HT1080 (cell line): ENCODE measurements around the gene CD86. TPM values are rescaled to one million over a fixed set of nuclear protein-coding genes. Genes with fewer than 3 reads are reported as not detected.
A peak's percentile ranks its signal among the peaks of the same experiment; 100 is the strongest.

Source experiments
- DNase-seq: peaks from one replicate; pipeline ENCODE4 v3.0.0-alpha.2; 2015; ENCODE audit warnings: low read depth
- total RNA-seq: library from RNA; depleted of rRNA; stranded (reverse); fragments of >200 nt; shearing (Covaris generic); gene quantifications from 2 replicates; pipeline ENCODE4 v1.2.3, GENCODE V29; 2014

CD86 gene
- total RNA-seq, 1 experiment from 2014 or later = not detected

DNA sequence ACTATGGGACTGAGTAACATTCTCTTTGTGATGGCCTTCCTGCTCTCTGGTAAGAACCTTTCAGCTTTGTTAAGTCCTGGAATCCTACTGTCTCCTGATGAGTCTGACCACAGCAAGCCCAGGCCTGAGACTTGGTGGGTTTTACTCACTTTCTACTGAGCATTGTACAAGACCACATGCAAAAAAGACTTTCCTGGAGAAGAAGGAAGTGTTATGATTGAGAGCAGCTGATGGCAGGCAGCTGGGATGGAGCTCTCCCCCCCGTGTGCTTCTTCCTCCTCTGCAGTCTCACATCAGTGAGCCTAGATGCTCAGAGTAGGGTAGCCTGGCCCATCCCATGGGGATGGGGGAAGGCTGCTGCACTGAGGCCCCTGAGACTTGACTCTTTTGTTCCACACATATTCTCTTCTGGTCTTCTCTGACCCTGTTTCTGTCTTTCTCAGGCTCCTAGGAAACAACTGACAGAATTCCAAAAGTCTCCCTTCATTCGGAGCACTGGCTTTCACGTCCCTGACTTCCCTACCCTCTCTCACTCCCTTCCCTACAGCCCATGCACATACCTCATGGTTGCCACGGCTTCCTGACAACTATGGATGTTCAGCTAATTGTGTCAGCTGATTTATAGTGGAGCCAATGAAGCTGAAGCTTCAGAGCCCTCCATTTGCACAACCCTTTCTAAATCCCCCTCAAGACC, 36.6 kb downstream of the CD86 start:
- no peak for DNase-seq

DNA sequence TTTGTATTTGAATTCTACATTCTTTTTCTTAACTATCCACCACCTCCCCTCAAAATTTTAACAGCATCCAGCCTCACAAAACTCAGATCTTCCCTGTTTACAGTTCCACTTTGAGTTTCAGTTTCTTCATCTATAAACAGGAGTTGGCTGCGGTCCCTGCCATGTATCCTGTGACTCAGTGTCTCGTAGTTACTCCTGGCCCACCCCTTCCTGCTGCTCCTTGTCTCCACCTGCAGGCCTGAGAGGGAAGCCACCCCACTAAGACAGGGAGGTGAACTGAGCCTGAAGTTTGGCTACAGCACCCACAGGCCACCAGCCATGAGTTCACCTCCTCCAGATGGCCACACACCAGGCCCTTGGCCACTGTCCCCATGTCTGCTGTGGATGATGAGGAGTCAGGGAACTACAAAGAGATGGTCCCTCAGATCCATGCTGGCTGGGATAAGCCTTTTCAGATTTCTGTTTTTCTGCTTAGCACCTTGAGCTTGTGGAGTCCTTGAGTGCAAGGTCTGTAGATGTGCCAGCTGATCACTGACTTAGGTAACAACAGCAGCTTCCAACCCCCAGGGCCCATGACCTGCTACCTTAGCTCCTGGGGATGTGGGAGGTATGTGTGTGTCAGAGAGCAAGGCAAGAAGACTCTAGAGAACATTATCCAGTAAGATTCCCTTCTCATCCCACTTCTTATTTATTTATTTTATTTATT, 37.5 kb downstream of the CD86 start:
- DNase-seq = peak; percentile 74

DNA sequence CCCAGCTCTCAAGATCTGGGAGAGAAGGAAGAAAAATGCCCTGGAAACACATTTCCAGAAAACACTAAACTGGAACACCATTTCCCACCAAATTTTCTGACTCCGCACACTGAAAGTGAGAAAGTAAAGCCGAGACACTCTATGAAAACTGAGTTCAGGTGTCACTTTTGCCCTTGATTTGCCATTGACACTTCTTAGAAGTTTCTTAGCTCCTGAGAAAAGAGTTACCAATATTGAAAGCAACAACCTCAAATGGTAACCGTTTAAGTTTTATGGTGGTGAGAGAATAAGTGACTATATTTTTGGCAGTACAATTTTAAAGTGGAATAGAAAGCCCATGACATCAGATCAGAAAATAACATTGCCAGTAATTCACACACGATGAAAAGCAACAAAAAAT, 39.0 kb downstream of the CD86 start:
- no peak for DNase-seq

DNA sequence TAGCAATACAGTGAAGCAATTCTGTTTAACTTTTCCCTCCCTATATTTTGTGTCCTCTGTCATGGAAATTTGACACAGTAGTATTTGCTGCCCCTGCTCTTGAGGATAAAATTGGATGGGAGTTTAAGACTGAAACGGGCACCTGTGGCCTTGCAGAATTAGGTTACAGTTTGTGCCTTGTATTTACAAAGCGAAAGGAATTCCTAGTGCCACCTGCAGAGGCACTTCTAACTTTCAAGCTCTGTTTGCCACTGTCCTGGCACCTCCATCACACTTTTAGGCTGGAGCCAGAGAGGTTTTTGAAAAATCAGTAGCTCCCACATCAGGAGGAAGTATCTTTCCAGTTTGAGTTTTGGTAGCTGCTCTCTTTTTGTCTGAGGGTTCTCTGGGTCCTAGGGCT, 39.5 kb downstream of the CD86 start:
- DNase-seq = no peak

DNA sequence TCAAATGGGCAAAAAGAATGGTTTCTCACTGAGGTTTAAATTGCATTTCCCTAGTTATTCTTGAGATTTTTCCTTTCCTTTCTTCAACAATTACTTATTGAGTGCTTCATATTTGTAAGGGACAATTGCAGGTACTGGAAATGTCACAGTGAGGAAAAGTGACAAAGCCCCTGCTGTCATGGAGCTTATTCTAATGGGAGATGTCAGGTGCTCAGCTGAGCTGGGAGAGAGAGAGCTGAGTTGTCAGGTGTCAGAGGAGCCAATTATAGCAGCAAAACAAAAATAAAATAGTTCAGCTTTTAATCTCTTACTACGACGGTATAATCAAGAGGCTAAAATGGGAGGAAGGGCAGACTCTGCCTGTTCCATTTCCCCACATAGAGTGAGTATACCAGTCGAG, 42.0 kb downstream of the CD86 start:
- DNase-seq = no peak

DNA sequence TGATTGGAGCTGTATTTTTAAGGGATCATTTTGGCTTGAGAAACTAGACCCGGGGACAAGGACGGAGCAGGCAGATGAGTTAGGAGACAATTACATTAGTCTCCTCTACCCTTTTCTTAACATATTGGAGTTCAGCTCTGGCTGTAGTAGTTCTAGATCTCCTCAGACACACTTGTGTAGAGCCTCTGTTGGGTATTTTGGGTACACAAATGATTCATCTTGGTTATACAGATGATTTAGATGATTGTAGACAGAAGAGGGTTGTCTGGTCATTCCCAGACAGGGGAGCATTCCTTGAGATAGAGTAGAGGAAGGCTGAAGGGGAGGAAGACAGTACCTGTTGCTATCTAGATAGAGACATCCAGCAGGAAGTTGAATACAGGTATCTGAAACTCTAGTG, 43.4 kb downstream of the CD86 start:
- DNase-seq = no peak

- DNase-seq = no peak
Observed at GRCh38 chr3:122099255-122099654, 44.1 kb downstream of the CD86 start.

- DNase-seq = no peak
Observed at GRCh38 chr3:122100083-122100482, 44.9 kb downstream of the CD86 start.

DNA sequence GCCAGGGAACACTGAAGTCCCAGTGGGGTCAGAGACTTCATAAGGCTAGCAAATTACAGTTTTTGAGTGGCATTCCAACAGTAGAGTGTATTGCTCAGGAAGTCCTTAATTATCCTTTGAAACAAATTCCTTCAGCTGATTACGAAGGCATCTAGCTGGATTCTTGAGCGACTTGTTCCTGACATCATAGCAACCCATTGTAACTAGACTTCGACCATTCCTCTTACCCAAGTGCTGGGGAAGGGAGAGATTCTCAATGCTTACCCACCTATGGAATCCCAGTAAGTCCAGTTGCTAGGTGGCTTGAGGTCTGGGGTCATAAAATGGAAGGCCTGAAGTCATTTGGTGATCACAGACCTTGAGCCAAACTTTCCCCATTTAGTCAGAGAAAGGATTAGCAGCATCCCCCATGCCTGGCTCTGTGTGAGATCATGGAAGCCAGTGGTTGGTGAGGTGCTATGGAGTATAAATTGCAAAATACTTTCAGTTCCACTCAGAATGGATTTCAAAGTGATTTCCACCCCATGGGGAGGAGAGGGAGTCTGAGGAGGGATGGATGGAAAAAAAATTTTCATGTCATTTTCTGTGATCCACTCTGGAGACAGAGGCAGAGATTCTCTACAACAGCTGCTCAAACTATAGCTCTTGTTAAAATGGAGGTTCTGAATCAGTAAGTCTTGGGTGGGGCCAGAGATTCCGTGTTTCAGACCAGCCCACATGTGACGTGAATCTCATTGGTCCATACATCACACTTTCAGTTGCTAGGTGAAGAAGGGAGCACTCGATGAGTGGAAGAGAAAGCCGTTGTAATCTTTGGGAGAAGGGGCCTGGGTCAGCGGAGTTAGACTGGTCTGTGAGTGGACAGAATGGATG, 45.7 kb downstream of the CD86 start:
- DNase-seq = peak; percentile 46

GRCh38 chr3:122101646-122102045, 46.5 kb downstream of the CD86 start:
- peak; percentile 66 for DNase-seq

GRCh38 chr3:122102191-122102935, 47.2 kb downstream of the CD86 start:
- DNase-seq = no peak

DNA sequence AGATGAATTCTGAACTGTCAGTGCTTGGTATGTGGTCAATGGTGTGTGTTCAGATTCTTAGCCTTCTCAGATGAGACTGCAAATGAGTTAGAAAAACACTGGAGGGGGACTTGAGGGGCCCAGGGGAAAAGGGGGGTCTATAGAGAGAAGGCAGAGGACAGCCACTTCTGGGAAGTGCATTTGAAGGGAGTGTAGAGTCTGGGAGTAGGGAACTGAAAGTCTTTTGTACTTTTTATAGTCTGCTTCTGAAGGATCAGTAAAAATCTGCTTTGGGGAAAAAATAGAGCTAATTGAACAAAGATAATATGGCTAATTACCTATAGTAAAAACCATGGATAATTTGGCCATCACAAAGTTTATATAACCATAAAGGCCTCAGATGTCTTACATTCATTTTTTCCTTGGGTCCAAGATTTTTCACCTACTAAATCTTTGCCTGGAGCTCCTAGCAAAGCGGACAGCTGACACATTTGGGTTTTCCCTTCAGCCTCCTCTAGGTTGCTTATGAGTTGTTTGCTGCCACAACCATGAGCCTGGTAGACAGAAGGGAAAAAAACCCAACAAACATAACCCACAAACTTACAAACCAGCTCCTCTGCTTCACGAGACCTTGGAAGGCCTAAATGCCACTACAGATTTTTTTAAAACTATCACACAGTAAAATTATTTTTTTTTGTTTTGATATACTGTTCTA, 48.8 kb downstream of the CD86 start:
- no peak for DNase-seq

GRCh38 chr3:122104515-122105194, 49.5 kb downstream of the CD86 start:
- no peak for DNase-seq

- no peak for DNase-seq
Observed at GRCh38 chr3:122105626-122106025, 50.5 kb downstream of the CD86 start.

DNA sequence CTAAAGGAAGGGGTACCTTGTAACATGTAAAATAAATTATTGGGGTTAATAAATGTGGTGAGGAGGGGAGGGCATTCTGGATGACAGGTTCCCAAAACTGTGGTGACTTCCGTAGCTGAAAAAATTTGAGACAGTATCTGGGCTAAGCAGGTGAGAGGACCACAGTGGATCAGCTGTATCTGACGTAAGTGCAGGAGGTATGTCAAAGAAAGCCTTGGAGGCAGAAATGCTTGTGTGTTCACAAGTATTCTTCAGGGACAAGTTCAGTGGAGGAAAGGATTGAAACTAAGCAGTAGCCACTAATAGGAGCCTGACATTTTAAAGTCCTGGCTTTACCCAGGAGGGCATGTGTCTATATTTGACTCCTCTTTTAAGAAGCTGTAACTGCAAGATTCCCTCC, 52.0 kb downstream of the CD86 start:
- DNase-seq = no peak

- no peak for DNase-seq
Observed at GRCh38 chr3:122111974-122112373, 56.8 kb downstream of the CD86 start.

DNA sequence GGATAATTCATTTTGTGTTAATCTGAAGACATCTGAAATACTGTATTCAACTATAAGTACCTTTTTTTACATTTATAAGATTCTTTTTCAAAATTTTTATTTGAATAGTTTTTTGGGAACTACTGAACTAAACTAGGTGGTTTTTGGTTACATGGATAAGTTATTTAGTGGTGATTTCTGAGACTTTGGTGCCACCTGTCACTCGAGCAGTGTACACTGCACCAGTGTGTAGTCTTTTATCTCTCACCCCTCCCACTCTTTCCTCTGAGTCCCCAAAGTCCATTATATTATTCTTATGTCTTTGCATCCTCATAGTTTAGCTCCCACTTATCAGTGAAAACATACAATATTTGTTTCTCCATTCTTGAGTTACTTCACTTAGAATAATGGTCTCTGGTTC, 57.6 kb downstream of the CD86 start:
- no peak for DNase-seq

DNA sequence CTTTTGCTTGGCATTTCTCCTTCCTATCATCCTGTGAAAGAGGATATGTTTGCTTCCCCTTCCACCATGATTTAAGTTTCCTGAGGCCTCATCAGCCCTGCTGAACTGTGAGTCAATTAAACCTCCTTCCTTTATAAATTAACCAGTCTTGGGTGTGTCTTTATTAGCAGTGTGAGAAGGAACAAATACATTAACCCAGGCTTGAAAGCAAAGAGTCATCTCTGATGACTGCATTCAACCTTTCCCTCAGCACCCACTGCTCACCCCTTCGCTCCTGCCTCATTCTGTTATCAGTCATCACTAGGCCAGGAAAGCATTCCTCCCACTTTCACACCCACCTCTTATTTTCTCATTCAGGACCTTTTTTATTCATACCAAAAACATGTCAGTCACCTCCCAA, 68.7 kb downstream of the CD86 start:
- no peak for DNase-seq

DNA sequence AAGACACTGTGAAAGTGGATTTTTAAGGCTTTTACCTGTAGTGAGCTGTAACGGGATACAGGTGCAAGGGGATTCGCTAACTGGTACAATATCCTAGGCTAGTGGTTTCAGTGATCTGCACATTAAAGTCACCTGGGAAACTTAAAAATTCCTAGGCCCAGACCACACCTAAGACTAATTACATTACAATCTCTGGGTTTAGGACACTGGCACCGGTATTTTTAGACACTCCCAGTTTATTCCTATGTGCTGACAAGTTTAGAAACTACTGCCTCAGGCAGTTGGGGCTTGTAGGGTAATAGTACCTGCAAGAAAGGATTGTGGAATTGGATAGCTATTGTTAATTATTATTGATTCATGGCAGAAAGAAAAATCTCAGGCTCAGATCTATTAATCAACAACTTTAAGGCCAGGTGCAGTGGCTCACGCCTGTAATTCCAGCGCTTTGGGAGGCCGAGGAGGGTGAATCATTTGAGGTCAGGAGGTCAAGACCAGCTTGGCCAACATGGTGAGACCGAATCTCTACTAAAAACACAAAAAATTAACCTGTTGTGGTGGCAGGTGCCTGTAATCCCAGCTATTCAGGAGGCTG, 77.9 kb downstream of the CD86 start:
- no peak for DNase-seq

- no peak for DNase-seq
Observed at GRCh38 chr3:122146466-122146865, 91.3 kb downstream of the CD86 start.
